HepG2 (cell line): ENCODE measurements around the gene DIAPH3. TPM values are rescaled to one million over a fixed set of nuclear protein-coding genes. Genes with fewer than 3 reads are reported as not detected.

Experiments
- EHMT2 ChIP-seq: fragments of 200-600 bp; sonication (generic); IDR thresholded peaks from 2 replicates; pipeline ENCODE4 v1.7.0; 2017; ENCODE audit warnings: antibody characterized with exemption, low read depth, low read length, borderline replicate concordance
- FIP1L1 ChIP-seq: fragments of 200-400 bp; formaldehyde crosslinking; IDR thresholded peaks from 2 replicates; pipeline ENCODE4 v1.6.1; 2018; ENCODE audit warnings: low read depth, mild to moderate bottlenecking, low read length, moderate library complexity, borderline replicate concordance; ENCODE audit not compliant: insufficient read depth
- NFE2L2 ChIP-seq: fragments of 150-350 bp; IDR thresholded peaks from 2 replicates; pipeline ENCODE4 v1.6.1; 2014; ENCODE audit warnings: low read length
- NFYC ChIP-seq: IDR thresholded peaks from 2 replicates; pipeline ENCODE4 v1.6.1; 2016; ENCODE audit warnings: missing genetic modification reagents, missing compliant biosample characterization
- PAWR ChIP-seq: sonication (generic); formaldehyde crosslinking; IDR thresholded peaks from 2 replicates; pipeline ENCODE4 v1.4.0; 2020; ENCODE audit warnings: missing genetic modification reagents, mild to moderate bottlenecking, borderline replicate concordance
- PBX3 ChIP-seq: sonication (generic); formaldehyde crosslinking; IDR thresholded peaks from 2 replicates; pipeline ENCODE4 v1.8.1; 2023; ENCODE audit warnings: missing genetic modification reagents, inconsistent platforms, borderline replicate concordance
- SRSF4 ChIP-seq: fragments of 200-400 bp; formaldehyde crosslinking; IDR thresholded peaks from one replicate; pipeline ENCODE4 v1.6.1; 2018; ENCODE audit warnings: mild to moderate bottlenecking, low read depth, low read length, moderate library complexity; ENCODE audit not compliant: poor library complexity, severe bottlenecking
- ZMAT5 ChIP-seq: sonication (generic); formaldehyde crosslinking; IDR thresholded peaks from 2 replicates; pipeline ENCODE4 v1.5.0; 2020; ENCODE audit warnings: mild to moderate bottlenecking, low read depth, missing genetic modification reagents, borderline replicate concordance
- ZNF264 ChIP-seq: sonication (generic); formaldehyde crosslinking; IDR thresholded peaks from 2 replicates; pipeline ENCODE4 v1.4.0; 2020; ENCODE audit warnings: missing genetic modification reagents
- ZNF318 ChIP-seq: sonication (generic); formaldehyde crosslinking; IDR thresholded peaks from 2 replicates; pipeline ENCODE4 v1.4.0; 2020; ENCODE audit warnings: mild to moderate bottlenecking, missing genetic modification reagents
- polyA plus RNA-seq, 8 experiments: library from polyadenylated mRNA; depleted of rRNA in 3 of 8; stranded (reverse) in 7 of 8; unstranded in 1 of 8; fragments of >200 nt; fragmentation: Illumina TruSeq in 4 of 8; extraction: Trizol in 4 of 8; gene quantifications; 2 replicates each; pipeline versions ENCODE4 v1.2.1 to v1.2.3, GENCODE V29; 2011 to 2016; ENCODE audit warnings: low read depth in 4 of 8, missing spikeins in 1 of 8, mixed read lengths in 1 of 8; ENCODE audit not compliant: insufficient read depth in 1 of 8
- total RNA-seq, 5 experiments: library from RNA; depleted of rRNA; stranded (reverse); fragments of >200 nt; fragmentation: Illumina TruSeq; extraction: Trizol; gene quantifications; 2 replicates each; pipeline ENCODE4 v1.2.3, GENCODE V29; 2016; ENCODE audit warnings: low read depth in 1 of 5

Gene DIAPH3
- total and polyA plus RNA-seq, 2 of the 13 experiments (the other 11 are each of a cell fraction or from before 2014, with no cell fraction given) = 4.0 to 9.3 TPM

- no peak for TF ChIP-seq EHMT2
- TF ChIP-seq PBX3 (CRISPR knock-in tag) = peak; percentile 87; the same call in 1 of the 2 replicates
- TF ChIP-seq ZNF318 (CRISPR knock-in tag) = no peak
- TF ChIP-seq SRSF4 = no peak
- 0 out of 2 replicates have a peak, but pooled peaks have one; percentile 31 for TF ChIP-seq ZNF264
- TF ChIP-seq PAWR = no peak
- no peak for TF ChIP-seq NFE2L2
- peak; percentile 99 for TF ChIP-seq NFYC (CRISPR knock-in tag)
- TF ChIP-seq ZMAT5 = no peak
- no peak for TF ChIP-seq FIP1L1
These were observed at the start of gene DIAPH3 (continued) for GRCh38 chr13:60163478-60164233.
